GM19468 (cell line): ENCODE data around the gene VASN.

Experiments used
- ATAC-seq: cut with Tn5 transposase; IDR thresholded peaks from one replicate; pipeline ENCODE4 v1.9.1; 2021; ENCODE audit warnings: mild to moderate bottlenecking, moderate library complexity, moderate number of reproducible peaks; ENCODE audit not compliant: unreplicated experiment; ENCODE audit errors: extremely low read depth

Gene VASN

DNA sequence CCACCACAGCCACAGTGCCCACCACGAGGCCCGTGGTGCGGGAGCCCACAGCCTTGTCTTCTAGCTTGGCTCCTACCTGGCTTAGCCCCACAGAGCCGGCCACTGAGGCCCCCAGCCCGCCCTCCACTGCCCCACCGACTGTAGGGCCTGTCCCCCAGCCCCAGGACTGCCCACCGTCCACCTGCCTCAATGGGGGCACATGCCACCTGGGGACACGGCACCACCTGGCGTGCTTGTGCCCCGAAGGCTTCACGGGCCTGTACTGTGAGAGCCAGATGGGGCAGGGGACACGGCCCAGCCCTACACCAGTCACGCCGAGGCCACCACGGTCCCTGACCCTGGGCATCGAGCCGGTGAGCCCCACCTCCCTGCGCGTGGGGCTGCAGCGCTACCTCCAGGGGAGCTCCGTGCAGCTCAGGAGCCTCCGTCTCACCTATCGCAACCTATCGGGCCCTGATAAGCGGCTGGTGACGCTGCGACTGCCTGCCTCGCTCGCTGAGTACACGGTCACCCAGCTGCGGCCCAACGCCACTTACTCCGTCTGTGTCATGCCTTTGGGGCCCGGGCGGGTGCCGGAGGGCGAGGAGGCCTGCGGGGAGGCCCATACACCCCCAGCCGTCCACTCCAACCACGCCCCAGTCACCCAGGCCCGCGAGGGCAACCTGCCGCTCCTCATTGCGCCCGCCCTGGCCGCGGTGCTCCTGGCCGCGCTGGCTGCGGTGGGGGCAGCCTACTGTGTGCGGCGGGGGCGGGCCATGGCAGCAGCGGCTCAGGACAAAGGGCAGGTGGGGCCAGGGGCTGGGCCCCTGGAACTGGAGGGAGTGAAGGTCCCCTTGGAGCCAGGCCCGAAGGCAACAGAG is 10.5 kb downstream of the VASN start:
- no peak for ATAC-seq

DNA sequence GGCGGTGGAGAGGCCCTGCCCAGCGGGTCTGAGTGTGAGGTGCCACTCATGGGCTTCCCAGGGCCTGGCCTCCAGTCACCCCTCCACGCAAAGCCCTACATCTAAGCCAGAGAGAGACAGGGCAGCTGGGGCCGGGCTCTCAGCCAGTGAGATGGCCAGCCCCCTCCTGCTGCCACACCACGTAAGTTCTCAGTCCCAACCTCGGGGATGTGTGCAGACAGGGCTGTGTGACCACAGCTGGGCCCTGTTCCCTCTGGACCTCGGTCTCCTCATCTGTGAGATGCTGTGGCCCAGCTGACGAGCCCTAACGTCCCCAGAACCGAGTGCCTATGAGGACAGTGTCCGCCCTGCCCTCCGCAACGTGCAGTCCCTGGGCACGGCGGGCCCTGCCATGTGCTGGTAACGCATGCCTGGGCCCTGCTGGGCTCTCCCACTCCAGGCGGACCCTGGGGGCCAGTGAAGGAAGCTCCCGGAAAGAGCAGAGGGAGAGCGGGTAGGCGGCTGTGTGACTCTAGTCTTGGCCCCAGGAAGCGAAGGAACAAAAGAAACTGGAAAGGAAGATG is 11.2 kb downstream of the VASN start:
- ATAC-seq, result no peak

DNA sequence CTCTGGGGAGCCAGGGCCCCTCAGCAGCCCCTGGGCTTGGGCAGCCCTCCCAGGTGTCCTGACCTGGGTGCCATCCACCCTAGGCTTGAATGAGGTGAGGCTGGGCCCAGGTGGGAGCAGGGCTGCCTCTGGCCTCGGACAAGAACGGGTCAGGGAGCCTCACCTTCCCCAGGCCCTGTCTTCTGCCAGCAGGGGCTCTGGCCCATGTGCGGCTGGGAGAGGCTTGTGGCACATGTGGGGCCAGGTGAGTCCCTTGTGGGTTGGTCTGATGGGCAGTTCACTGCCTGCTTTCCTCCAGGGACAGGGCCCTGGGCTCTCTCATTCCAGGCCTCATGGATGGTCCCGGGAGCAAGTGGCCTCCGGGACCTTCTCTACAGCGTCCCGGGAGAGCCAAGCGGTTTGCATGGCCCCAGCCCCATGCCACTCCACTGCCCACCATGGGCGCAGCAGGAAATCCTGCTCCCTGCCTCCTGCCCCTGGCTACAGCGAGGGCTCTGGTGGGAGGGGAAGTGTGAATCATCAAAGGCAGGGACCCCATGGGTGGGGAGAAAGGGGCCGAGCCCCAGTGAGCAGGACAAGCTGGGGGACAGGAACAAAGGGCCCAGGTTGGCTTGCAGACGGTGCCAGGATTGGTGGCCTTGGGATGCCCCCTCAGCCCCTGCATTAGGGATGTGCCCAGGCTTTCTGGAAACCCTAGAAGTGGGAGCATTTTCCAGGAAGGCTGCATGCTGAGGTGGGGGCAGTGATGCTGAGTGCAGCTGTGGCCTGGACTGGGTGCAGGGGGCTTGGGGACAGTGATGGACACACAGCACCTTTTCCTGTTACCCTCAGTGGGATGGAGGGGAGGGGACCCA is 12.2 kb downstream of the VASN start:
- no peak for ATAC-seq

DNA sequence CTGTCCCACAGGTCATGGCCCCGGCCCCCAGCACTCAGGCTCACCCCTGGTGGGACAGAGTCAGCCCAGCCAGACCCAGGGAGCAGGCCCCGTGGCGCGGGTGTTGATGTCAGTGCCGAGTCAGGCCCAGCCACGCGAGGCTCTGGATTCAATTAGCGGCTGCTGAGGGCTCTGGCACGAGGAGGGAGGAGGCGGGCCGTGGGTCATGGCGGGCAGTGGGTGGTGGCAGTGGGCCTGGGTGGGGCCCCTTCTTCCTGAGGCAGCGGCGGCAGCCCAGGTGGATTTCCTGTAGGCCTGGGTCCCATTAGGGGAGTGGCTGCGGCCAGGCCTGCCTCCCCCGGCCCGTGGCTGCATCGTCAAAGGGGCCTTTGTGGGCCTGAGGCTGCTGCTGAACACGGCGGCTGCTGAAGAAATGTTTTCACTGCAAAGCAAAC is 12.9 kb downstream of the VASN start:
- ATAC-seq, result no peak

DNA sequence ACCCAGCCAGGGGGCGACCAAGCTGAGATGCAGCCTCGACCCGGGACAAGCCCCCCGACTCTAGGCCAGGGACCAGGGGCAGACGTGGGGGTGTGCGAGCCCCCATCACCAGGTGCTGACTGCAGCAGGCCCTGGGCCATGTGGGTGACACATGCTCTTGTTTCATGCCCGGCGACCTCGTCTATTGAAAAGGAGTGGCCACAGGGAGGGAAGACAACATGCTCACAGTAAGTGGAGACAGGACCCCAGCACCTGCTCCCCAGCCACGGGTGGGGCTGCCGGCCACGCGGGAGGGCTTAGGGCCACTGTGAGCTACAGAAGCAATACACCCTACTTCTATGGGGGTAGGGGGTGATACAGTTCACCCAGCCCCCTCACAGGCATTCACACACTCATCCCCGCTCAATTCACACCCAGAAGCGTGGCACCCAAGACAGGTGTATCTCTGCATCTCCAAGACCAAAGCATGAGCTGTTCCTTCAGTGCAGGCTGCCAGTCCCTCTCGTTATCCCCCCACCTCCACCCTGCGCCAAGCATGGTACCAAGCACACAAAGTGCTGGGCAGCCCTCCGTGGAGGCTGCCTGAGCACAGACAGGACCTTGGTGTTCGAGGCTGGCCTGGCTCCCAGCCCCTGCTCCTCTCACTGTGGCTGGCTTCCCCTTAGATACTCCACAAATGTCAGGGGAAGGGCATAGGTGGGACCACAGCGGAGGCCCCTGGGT is 13.6 kb downstream of the VASN start:
- ATAC-seq, result no peak

DNA sequence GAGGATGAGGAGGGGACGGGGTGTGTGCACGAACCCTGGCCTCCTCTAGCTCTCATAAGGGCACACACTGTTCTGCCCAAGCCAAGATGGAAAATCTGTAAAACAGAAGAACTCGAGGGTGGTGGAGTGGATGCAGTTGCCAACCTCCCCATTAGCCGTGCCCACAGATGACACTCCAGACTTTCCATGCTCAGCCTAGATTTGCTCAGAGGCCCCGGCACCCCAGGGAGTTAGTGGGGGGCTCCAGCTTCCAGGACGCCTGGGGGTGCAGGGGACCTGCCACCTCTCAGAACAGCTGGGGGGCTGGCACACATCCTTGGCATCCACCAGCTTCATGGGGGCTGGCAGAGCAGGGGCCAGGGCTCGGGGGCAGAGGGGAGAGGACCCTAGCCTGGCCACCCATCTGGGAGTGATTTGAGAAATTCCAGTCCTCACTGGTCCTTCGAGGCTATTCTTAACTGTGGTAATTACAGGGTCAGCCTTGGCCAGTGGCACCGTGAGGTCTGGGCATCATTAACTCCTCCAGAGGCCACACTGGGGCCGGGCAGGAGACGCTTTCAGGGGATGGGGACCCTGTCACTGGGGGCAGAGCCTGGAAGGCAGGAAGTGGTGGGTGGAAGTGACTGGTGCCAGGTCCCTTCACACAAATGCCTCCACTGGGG is 14.3 kb downstream of the VASN start:
- ATAC-seq, result no peak

DNA sequence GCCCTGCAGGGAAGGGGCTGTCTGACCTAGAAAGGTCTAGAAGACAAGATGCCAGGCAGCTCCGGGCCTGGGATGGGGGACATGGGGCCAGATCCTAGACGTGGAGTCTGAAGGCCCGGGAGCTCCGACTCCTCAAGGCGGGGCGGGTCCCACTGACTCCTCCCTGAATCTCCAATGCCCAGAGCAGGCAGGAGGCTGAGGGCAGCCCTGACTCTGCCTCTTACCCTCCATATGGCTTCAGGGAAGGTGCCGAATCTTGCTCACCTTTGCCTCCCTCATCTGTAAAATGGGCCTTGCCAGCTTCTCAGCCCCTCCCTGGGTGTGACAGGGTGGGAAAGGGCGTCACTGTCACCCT is 14.8 kb downstream of the VASN start:
- no peak for ATAC-seq

DNA sequence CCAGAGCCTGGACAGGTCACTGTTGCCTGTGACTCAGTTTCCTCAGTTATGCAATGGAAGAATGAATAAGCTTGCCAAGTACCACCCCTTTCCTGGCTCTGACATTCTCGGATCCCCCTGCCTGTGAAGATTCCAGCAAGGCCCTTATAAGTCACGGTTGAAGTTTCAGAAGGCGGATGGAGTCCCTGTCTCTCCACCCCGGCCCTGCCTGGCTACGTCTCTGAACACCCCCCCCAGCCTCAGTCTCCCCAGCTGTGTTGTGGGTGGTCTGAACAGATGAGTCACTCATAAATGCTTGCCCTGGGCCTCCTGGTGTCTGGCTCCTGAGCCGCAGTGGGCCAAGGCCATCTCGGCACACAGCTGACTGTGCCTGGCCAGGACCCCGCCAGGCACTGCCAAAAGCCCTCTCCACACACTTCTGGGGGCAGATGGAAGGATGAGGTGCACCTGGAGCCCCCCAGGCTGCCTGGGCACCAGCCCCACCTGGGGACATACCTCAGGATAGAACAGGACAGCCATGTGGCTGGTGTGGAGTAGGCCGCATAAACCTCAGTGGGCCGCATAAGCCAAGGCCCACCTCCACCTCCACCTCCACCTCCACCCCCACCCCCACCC is 15.4 kb downstream of the VASN start:
- no peak for ATAC-seq

DNA sequence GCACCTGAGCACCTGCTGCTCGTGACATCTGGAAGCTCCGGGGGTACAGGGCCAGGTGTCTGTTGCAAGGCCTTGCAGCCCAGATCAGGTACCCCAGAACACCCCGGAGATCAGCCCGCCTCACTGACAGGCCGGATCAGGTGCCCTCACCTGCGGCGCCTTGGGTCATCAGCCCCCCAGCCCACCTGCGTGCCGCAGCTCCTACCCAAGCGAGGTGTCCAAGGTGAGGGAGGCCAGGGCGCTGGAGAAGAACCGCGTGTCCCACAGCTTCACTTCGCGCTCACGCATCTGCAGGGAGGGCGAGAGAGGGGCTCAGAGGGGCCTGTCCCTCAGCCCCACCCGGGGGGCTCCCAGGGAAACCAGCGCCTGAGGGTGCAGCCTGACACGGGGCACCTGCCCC is 16.1 kb downstream of the VASN start:
- no peak for ATAC-seq

DNA sequence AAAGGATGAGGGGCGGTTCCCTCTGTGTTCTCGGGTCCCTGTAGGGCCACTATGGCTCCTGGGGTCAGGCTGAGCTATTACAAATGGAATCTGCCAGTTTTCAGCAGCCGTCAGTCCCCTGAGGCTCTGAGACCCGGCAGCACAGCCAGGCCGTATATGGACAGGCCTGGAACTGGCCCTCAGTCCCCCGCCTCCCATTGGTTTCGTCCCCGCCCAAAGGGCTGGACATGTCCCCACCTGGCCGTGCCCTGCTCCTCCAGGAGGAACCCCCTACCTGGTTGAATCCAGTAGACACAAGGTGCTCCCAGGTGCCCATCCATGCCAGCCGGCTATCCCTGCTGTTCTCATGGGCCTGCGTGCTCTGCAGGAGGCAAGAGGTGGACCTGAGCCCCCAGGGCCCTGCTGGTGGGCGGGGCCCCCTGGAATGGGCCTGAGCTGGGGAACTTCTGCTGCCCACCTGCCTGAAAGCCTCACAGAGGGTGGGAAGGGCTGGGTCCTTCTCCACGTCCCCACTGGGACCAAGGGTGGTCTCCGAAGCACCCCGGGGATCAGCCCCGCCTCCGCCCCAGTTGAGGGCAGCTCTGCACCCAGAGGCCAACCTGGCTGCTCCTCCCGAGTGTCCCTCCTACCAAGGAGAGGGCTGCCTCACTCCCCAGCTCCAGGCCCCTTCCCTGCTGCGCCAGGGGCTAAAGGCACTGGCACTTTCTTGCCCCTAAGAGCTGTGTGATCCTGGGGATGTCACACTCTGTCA is 16.8 kb downstream of the VASN start:
- no peak for ATAC-seq

DNA sequence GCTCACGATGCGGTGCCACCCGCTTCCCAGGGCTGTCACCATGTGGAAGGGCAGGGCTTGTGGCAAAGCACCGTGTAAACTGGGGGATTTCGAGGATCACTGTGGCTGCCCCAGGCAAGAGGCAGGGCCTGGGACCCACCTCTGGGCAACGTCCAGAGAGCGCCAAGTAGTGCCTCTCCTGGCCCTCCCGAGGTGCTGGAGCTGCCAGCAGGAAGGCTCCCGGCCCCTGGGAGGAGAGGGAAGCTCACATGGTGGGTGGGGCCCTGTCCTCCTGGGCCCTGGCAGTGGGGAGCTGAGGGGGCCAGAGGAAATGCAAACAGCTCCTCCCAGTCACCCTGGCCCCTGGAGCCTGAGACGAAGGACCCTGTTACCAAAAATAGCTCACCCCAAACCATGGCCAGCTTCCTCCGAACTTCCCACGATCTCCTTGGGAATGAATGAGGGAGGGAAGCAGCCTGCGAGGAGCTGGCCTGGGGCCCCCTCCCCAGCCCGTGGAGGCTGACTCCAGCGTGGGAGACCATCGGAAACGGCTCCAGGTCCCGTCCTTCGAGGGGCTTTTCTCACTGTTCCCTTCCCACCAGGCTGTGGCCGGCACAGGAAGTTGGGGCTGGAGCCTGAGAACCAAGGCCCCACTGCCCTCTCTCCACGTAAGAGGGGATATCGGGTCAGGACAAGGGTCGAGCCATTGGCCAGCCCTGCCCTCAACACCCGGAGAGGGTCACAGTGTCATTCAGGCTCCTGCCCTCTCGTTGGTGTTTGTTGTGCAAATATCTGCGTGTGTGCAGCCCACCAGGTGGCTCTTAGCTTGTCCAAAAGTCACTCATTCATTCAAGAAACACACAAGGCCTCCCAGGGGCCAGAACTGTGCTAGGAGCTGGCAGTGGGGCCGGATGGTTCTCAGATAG is 17.7 kb downstream of the VASN start:
- no peak for ATAC-seq

DNA sequence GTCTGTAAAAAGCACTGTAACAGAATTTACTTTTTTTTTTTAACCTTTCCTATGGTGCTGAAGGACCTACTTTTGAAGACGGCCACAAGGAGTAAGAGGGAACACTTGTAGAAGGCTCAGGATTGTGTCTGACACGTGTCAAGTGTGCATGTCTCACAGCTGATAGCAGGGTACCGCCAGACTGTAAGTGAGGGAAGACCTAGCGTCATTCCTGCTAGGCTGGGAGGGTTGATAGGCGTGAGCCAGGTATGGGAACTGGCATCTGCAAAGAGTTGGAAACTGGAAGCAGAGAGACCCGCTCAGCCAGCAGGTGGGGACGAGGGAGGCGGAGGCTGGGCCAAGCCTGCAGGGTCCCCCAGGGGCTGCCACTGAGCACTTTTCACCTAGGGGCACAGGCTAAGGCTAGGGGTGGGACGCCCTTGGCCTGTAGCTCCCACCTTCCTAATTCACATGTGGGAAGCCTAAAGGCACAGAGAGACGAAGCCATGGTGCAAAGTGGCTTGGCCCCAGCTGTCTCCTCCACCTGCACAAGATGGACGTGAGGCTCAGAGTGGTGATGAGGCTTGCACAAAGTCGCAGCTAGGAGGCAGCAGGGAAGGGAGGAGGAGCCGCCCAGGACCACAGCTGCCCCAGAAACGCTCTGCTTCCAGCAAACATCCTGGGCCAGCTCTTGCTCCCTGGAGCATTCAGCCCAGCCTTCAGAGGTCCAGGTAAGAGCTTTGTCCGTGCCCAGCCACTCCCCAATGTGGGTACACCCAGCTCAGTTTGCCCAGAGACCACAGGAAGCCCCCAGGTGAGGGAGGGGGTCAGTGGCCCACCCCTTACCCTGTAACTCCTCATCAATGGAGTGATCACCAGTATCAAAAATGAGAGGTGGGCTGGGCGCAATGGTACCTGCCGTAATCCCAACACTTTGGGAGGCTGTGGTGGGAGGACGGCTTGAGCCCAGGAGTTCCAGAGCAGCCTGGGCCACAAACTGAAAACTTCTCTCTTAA is 18.9 kb downstream of the VASN start:
- ATAC-seq, result no peak

DNA sequence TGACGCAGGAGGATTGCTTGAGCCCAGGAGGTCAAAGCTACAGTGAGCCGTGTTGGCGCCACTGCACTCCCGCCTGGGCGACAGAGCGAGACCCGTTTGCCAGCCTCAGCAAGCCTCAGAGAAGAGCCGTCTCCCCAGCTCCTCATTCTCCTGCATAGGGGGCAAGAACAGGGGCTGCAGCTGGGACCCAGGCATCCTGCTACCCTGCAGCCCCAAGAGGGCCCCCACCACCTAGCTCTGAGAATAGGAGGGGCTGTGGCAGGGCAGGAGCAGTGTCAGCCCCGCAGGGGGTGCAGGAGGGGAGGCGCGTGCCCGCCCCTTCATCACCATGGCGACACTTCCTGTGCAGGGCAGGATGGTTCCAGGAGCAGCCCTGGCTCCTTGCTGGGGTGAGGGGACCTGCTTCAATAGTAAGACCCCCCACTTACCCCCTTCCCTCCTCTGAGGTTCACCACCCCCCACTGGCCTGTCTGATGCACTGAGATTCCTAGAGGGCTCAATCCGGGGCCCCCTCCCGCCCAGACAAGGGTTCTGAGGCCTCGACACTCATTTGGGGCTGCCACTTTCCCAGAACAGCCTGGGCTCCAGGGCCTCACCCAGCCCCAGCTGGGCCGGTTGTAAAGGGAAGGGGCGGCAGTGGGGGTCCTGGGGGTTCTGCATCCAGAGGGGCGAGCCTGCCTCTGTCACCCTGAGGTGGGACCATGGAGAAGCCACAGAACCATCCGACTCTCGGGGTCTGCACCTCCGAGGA is 20.2 kb downstream of the VASN start:
- no peak for ATAC-seq

DNA sequence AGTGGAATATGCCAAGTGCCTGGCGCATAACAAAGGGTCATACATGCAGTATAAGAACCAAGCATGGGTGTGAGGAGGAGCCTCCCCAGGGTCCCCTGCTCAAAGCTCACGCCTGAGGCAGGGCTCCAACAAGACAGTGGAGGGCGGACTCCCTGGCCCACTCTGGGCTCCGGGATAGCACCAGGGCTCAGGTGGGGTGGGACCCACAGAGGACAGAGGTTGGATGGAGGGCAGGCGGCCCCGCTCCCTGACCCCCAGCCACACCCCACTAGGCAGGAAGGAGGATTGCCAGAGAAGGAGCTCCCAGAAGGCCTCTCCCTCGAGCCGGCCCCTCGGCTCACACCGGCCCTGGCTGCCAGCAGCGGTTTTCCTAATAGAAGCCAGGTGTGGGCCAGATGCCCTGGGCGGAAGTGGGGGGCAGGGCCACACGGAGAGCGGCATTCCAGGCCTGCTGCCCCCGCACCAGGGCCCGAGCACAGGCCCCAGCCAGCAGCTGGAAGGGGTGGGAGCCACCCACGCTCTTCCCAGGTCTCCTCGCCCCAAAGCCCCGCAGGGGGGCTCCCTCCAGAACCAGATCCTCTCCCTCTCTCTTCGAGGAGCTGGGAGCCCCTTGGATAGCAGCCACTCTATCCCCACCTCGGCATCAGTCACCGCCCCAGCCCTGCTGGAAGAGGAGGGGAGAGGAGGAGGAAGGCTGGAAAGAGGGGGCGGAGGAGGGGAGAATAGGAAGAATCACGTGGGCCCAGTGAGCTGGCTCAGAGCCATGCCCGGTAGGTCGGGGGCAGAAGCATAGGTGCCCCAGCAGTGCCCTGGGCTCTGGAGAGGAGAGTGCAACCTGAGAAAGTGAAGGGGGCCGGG is 21.0 kb downstream of the VASN start:
- ATAC-seq, result no peak

DNA sequence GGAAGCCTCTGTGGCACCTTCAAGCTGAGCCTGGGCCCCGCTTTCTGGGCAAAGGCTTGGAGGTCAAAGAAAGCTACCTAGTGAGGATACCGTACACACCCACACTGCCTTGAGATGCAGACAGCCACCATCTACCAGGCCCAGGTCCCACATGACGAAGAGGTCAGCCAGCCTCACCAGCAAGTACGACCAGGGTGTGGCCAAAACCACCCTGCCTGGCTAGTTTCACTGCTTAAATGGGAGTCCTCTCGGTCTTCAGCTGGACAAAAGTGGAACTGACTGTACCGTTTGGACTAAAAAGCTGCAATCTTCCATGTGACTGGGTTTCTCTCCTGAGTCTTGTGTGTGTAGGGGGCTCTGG is 21.6 kb downstream of the VASN start:
- ATAC-seq, result no peak
